SKM-1 treated with dmso at 0.1 percent for 144 hours (cell line): ENCODE data around the gene PGK1.

ENCODE experiments used
- DNase-seq: peaks from one replicate; lab custom pipeline; 2025; ENCODE audit not compliant: unreplicated experiment; lab: John Stamatoyannopoulos, UW

Gene PGK1

DNA sequence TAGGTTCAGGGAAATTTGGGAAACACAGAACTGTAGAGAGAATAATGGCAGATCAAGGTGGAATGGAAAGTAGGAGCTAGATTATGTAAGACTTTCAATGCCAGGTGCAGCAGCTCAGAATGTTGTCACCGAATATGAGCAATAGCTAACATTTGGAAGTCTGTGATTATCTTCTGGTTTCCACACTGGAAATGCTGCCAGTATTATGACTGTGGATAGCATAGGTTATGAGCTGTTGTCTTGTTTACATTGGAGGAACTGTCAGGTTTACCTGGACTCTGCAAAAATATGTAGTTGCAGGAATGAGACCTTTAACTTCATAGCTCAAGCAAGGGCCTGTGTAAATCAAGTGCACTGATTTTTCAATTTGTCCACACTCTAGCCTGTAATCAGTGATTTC, 61.4 kb downstream of the PGK1 start:
- no peak for DNase-seq

DNA sequence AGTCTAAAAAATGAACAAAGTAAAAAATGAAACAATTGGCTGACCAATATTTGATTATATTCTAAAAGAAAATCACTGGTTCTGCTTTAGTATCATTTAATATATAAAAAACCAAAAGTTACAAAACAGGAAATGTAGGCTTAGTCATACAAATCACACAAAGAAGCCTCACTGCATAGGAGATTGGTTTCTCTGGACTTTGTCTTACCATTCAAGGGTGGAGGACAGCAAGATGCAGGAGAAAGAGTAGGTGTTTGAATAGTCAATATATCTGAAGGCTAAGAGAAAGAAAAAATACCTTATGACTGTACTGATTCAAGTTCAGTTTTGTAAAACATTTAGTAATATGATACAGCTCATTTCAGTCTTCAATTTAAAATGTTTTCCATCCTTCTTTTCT, 64.0 kb downstream of the PGK1 start:
- no peak for DNase-seq
